DMS153 treated with DMSO at 0.1 percent for 48 hours (cell line): ENCODE results near the gene GPR39.
"Not testable (repeated sequence)": the region's sequence is repeated elsewhere in the genome, so short reads cannot be mapped to it uniquely, and the experiment has no call there.

Experiments used
- DNase-seq: peaks from one replicate; lab custom pipeline; 2025; ENCODE audit not compliant: unreplicated experiment; lab: John Stamatoyannopoulos, UW

The GPR39 gene

GRCh38 chr2:132416723-132417395 is at the start of gene GPR39:
Gene GPR39, plus strand, starts transcription at chr2:132416805.
- no peak for DNase-seq

- no peak for DNase-seq
Observed at GRCh38 chr2:132368191-132368590, 48.4 kb upstream of the GPR39 start.

DNA sequence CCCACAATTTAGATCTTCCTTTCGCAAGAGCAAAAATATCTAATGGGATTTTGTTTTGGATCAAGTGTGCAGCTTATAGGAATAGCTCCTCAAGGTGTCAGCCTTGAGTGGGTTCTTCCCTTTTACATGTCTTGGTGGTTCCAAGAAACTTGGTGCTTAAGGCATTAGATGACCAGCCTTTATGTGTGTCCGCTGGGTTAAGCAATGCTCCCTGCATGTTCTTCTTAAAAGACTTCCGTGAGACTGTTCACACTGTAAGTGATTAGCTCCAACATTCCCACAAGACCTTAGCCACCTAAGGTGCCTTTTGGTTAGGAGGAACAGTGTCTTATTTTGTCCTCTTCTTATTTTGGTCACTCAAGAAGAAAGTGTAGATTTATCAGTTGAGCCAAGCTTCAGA is 44.3 kb upstream of the GPR39 start:
- no peak for DNase-seq

GRCh38 chr2:132373391-132374135 is 43.0 kb upstream of the GPR39 start:
- DNase-seq = no peak

- no peak for DNase-seq
Observed at GRCh38 chr2:132374151-132374550, 42.5 kb upstream of the GPR39 start.

- DNase-seq = no peak
Observed at GRCh38 chr2:132374551-132374950, 42.1 kb upstream of the GPR39 start.

GRCh38 chr2:132374961-132375360 is 41.6 kb upstream of the GPR39 start:
- no peak for DNase-seq

DNA sequence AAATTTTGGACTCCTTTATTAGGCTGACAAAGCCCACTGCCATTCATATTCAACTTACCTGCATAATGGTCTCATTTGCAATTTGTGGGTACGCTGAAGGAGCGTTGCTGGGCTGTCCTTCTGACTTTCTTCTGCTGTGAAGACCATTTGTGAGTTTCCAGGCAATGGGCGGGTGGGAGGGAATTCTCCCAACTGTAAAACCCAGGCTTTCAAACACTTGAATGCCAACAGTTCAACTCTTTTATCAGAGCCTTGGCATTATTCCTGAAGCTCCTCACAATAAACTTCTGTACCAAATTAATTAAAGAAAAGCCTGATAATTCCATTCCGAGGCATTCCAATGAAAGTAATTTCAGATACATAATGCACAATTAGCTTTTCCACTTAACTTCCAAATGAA is 35.2 kb upstream of the GPR39 start:
- no peak for DNase-seq

DNA sequence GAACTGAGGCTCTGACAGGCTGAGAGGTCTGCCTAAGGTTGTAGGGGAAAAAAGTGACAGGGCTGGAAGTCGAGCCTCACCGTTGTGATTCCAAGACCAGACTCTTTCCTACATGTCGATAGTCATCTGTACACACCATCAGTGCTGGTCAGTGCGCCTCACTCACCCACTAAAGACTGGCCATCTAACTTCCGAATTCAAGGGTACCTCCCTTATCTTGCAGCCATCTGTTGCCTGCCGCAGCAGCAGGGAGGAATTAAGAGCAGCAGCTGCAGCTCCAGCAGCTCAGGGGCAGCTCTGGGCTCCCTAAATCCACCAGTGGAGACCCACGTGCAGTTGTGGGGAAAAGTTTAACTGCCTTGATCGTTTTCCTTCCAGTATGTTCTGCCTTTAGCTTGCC is 32.6 kb upstream of the GPR39 start:
- DNase-seq = no peak

GRCh38 chr2:132384491-132385151 is 32.0 kb upstream of the GPR39 start:
- no peak for DNase-seq

- DNase-seq = no peak
Observed at GRCh38 chr2:132387126-132387525, 29.5 kb upstream of the GPR39 start.

- DNase-seq = no peak
Observed at GRCh38 chr2:132390076-132390475, 26.5 kb upstream of the GPR39 start.

DNA sequence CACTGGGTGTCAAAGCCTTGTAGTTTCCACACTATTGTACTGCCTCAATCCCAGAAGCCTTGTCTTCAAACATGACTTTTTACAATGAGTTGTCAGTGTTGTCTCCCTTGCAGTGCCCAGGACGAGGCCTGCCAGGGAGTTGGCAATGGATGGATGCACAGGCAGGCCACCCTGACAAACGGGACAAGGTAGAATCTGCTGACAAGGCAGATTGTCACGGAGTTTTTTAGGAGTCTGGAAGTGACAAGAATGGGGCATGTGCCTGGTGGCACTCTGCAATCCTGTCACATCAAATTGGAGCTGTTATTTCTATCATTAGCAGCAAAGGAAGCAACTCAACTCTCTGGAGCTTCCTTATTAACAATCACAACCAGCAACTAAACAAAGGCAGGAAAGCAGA is 25.2 kb upstream of the GPR39 start:
- DNase-seq = no peak

GRCh38 chr2:132392221-132392620 is 24.4 kb upstream of the GPR39 start:
- no peak for DNase-seq

DNA sequence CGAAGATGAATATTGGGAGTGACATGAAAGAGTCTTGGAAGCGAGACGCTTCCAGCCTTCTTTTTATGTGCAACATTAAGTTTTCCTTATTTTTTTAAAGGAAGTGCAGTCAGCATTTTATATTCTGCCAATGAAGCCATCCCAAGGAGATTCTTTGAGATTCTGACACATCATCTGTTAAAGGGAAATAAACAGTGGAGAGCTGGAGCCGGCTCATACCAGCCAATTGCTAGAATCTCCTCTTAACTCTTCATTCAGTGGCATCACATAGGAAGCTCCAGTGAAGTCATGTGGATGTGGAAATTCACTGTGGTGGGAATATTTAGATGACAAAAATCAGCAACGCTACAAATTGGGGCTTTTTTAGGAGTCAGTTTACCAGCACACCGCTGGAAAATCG is 23.7 kb upstream of the GPR39 start:
- no peak for DNase-seq

- DNase-seq = not testable (repeated sequence)
Observed at GRCh38 chr2:132397042-132397441, 19.6 kb upstream of the GPR39 start.

DNA sequence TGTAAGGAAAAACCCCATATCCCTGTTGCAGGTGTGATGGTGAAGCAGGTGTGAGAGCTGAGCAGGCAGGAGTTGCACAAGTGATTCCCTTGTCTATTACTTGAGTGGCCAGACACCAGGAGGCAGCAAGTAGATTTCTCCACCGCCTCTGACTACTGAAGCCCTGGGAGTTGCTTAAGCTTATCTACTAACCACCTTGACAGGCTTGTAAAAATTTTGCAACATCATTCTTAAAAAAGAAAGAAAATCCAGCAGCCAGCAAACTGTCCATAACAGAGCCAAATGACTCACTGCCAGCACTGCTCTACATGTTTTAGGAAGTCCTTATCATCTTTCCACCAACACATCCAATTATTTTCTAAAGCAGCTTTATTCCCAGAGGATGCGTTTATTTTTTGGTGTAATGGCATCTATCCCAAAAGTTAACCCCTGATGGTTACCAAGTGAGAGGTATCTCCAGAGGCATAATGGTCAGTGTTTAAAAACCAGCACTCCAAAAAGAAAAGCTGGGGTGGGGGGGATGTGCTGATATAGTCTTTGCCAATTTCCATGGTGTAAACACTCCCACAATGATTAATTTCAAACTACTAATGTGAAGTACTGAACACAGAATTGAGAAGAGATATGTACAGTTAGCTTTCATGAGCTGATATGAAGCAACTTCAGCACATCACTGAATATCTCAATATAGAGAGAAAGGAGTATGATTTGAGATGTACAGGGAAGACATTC is 16.3 kb upstream of the GPR39 start:
- DNase-seq = no peak

DNA sequence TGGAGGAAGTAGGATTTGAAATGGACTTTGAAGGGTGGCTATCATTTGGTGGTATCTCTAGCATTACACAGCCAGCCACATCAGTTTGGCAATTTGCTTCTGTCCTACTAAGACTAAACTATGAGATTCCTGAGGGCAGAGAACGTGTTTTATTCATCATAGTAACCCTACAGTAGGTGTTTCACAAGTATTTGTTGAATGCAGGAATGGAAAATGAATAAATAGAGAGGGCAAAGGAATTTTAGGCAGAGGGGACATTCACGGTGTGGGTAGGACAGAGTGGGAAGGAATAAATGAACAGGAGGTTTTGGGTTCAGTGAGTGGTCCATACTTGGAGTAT is 15.7 kb upstream of the GPR39 start:
- no peak for DNase-seq

- DNase-seq = no peak
Observed at GRCh38 chr2:132401326-132401725, 15.3 kb upstream of the GPR39 start.

GRCh38 chr2:132403146-132403545 is 13.5 kb upstream of the GPR39 start:
- no peak for DNase-seq

- no peak for DNase-seq
Observed at GRCh38 chr2:132404056-132404455, 12.5 kb upstream of the GPR39 start.

DNA sequence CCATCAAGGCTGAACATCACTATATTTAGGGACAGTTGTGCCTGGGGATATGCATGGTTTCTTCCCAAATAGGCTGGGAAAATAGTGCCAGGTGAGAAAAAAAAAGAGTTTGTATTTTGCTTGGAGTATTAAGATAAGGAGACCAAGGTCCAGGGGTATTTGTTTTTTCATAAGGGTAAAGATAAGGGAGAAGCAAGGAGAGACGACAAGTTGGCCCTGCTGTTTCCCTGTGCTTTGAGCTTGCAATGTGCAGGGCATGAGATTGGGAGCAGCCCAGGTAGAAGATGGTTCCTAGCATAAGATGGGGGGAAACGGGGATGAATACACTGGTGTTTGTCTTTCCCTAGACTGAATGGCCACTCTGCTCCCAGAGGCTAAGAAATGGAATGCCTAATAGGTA is 8.8 kb upstream of the GPR39 start:
- DNase-seq = no peak
